HL-60/S4 treated with retinoic acid at 250 ng/mL for 4 days and 3 days (cell line): ENCODE results near the gene KRT17.
"Not testable (repeated sequence)": the region's sequence is repeated elsewhere in the genome, so short reads cannot be mapped to it uniquely, and the experiment has no call there.

ENCODE experiments used
- in situ Hi-C: fragments of 300-500 bp; cut with MboI; formaldehyde crosslinking; loops from 2 replicates; pipeline ENCODE4 v1.7.0; 2022; ENCODE audit warnings: low sequenced_read_pairs

Gene KRT17

GRCh38 chr17:41654678-41655607 is 30.6 kb upstream of the KRT17 start:
- in situ Hi-C loops, result loop anchor here (25.0 kb wide), 1 partner anchor 743 kb away; no protein-coding TSS in a partner anchor

- in situ Hi-C loops, result loop anchor here (25.0 kb wide), 1 partner anchor 742 kb away; no protein-coding TSS in a partner anchor
Measured at GRCh38 chr17:41653892-41654677, 29.7 kb upstream of the KRT17 start.

- in situ Hi-C loops, result loop anchor here (25.0 kb wide), 1 partner anchor 741 kb away; no protein-coding TSS in a partner anchor
Measured at GRCh38 chr17:41653421-41653820, 29.0 kb upstream of the KRT17 start.

GRCh38 chr17:41652461-41652970 is 28.1 kb upstream of the KRT17 start:
- in situ Hi-C loops, result loop anchor here (25.0 kb wide), 1 partner anchor 740 kb away; no protein-coding TSS in a partner anchor

GRCh38 chr17:41651625-41652460 is 27.5 kb upstream of the KRT17 start:
- in situ Hi-C loops, result loop anchor here (25.0 kb wide), 1 partner anchor 740 kb away; no protein-coding TSS in a partner anchor

GRCh38 chr17:41650794-41651624 is 26.6 kb upstream of the KRT17 start:
- in situ Hi-C loops, result loop anchor here (25.0 kb wide), 1 partner anchor 739 kb away; no protein-coding TSS in a partner anchor

- in situ Hi-C loops, result loop anchor here (25.0 kb wide), 1 partner anchor 738 kb away; no protein-coding TSS in a partner anchor
Measured at GRCh38 chr17:41649923-41650519, 25.6 kb upstream of the KRT17 start.

GRCh38 chr17:41648411-41649195 is 24.2 kb upstream of the KRT17 start:
- in situ Hi-C loops, result no loop called here

- in situ Hi-C loops, result no loop called here
Measured at GRCh38 chr17:41647940-41648410, 23.6 kb upstream of the KRT17 start.

GRCh38 chr17:41647038-41647813 is 22.9 kb upstream of the KRT17 start:
- in situ Hi-C loops, result no loop called here

- in situ Hi-C loops, result no loop called here
Measured at GRCh38 chr17:41642252-41643156, 18.1 kb upstream of the KRT17 start.

GRCh38 chr17:41640596-41640995 is 16.2 kb upstream of the KRT17 start:
- in situ Hi-C loops, result not testable (repeated sequence)

GRCh38 chr17:41639492-41640473 is 15.4 kb upstream of the KRT17 start:
- in situ Hi-C loops, result no loop called here

- in situ Hi-C loops, result no loop called here
Measured at GRCh38 chr17:41638941-41639340, 14.6 kb upstream of the KRT17 start.

GRCh38 chr17:41638194-41638593 is 13.8 kb upstream of the KRT17 start:
- in situ Hi-C loops, result no loop called here
